NCI-H187 treated with DMSO at 0.1 percent for 48 hours (cell line): Measurements from ENCODE around the gene UBAC2.
"Not testable (repeated sequence)": the region's sequence is repeated elsewhere in the genome, so short reads cannot be mapped to it uniquely, and the experiment has no call there.

ENCODE experiments used
- DNase-seq: peaks from one replicate; lab custom pipeline; 2025; lab: John Stamatoyannopoulos, UW

The UBAC2 gene

DNA sequence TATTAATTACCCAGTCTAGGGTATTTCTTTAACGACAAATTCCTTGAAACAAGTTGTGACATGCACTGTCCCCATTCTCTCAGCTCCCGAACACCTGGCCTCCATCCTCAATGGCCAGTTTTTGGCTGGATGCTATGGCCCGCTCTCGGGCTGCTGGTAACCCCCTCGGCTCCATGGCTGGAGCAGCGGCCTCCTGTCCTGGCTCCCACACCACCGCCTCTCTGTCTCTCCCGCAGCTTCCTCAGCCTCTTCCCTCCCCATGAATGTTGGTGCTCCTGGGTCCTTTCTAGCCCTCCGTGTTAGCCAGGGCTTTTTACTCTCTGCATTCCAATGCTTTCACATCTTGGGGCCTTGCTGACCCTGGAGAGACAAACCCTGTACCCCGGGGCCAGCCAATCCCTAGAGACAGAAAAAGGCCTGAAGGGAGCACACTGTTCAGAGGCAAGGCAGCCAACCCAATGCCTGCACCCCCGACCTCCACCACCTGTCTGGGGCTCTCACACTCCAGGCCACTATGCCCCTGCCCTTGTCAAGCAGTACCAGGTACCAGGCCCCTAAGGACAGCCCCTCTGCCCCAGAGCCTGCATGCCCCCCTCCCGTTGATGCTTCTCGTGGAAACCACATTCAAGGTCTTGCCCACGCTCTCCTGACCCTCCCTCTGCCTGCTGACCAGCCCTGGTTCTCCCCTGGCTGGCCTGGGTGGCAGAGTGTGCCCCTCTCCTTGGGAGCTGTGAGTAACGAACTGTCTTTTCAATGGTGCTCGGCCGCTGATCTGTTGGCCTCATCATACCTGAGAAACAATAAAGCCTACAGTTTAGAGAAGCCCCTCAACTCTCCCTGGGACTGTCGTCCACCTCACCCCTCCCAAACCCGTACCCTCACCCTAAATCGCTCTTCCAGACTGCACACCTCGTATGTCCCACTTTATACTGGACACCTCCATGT is 193.4 kb downstream of the UBAC2 start:
- no peak for DNase-seq

DNA sequence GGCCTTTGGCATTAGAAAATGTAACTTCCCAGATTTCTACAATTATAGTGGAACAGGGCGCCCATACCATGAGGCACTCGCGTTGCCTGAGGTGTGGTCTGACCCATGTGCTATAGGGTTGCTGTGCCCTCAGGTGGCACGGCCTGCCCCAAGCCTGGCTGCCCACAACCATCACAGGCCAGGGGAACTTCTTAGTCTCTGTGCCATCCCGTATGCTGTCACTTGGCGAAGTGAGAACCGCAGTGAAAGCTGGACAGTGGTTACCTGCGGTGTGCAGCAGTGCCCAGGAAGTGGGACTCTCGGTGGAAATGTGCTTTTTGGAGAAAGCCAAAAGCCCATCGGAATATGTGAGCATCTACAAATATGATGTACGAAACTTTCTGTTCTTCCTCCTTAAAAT is 194.8 kb downstream of the UBAC2 start:
- DNase-seq, result no peak

DNA sequence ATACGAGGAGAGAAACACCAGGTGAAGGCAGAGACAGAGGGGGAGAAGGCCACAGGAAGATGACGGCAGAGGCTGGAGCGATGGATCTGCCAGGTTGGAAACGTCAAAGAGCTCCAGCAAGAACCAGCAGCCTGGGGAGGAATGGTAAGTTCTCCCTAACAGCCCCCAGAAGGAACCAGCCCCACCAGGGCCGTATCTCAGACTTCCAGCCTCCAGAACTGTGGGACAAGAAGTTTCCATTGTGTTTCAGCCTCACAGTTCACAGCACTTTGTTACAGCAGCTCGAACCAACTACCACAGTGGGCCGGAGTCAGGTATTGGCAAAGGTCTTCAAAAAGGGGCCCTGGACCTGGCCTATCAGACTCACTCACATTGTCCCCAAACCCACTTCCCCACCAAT is 195.8 kb downstream of the UBAC2 start:
- DNase-seq, result no peak

DNA sequence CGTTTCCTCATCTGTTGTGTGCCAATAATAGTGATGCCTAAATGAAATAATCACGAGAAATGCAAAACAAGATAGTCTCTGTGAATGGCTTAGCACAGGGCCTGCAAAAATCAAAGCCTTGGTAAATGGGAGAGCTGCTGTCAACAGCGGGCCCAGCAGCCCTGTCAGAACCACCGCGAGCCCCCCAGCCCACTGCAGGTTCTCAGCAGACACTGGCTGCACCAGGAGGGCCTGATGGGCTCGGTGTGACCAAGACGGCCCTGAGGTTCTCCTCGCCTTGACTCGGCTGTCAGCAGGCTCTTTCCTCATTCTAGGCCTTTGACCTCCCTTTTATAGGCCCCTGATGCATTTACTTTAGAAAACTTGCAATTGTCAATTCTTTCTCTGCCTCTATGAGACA is 197.4 kb downstream of the UBAC2 start:
- DNase-seq, result no peak

DNA sequence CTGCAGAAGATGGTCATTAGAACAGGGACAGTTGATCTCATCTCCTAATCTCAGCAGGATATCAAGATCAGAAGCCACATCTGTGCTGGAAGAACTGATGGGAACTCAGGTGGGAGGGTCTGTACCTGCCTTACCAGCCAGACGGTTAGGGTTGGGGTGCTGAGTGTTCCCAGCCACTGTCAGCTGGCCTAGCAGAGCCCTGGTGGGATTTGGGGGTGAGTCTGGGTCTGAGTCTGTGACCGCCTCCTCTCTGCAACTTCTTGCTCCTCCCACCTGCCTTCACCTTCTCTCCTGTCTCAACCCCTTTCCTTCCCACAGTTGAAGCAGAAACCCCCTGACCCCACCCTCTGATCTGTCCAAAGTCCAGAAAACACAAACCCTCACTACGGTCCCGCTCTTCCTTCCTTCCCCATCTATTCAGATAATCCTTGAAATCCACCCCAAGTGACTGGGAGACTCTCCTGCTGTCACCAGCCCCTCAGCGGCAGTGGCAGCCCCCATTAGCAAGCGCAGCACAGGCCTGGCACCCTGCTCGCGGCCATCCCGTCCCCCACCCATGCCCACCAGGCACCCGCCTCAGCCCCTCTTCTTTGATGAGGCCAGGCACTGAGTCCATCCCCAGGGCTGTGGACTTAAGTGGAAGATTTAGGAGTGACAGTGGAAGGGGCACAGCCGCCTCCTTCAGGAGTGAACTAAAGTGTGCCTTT is 198.4 kb downstream of the UBAC2 start:
- no peak for DNase-seq

DNA sequence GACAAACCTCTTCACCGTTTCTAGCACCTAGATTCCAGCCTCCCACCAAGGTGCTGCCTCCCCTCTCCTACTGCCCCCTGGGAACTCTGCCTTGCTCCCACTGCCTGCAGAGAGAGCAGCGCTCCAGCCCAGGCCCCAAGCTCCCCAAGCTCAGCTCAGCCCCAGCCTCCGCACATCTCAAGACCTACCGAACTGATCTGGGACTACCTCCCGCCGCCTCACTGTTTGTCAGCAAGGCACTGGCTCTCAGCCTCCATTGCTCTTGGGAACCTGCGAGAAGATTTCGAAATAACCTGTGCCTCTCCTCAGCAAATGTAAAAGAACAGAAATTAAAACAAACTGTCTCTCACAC is 198.9 kb downstream of the UBAC2 start:
- DNase-seq, result no peak

DNA sequence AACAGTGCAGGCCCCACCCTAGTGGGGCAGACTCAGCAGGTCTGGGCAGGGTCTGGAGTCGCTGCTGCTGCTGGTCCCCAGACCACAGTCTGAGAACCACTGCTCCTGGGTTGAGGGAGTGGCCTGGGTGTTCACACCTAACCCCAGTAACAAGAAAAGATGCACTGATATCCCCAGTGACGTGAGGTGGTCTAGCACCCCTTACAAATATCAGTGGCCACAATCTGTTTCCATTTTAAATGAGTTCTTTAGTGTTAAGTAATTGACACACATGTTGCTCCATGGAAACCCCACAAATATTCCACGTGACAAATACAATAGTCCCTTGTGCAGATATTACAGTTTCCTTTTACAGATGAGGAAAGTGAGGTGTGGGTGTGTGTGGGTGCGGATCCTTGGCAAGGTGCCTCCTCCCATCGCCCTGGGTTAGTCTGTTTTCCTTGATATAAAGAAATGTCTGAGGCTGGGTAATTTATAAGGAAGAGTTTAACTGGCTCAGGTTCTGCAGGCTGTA is 202.9 kb downstream of the UBAC2 start:
- DNase-seq, result no peak

DNA sequence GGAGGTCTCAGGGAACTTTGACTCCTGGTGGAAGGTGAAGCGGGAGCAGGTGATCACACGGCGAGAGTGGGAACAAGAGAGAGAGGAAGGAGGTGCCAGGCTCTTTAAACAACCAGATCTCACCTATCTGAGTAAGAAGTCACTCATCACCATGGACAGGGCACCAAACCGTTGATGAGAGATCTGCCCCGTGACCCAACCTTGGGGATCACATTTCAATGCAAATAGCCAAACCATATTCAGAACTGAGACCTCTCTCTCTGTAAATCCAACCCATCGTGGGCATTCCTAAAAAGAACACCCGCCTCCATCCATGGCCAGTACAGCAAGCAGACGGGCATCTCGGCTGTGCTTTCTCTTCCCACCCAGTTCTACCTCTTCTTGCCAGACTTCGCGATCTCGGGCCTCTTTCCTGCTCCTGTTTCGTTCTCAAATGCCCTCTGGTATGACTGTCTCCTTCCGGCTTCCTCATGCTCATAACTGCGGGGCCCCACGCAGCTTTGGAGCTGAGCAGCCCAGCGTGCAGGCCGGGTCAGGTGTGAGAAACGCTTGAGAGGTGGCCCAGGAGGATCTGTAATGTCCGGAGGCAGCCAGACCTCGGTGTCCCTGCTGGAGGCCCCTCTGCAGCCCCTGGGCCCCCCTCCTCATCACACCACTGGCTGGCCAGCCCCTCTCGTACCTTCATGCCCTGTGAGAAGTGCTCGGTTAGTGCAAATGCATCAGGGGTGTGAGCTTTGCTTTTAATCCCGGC is 203.5 kb downstream of the UBAC2 start:
- no peak for DNase-seq

DNA sequence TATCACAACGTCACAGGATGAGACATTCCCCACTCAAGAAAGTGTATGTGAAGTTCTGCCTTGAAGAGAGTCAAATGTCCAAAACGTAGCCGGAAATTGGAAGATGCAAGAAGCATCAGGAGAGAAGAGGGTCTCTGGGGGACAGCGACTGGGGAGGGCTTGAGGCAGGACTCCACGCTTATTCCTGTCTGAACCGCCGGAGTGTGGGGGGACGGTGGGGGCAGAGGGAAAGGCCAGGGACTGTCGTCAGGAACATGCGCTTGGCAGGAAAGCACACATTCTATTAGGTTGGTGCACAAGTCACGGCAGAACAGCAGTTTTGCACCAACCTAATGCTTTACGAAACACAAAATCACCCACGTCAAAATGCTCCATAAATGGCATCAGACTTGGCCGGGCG is 205.3 kb downstream of the UBAC2 start:
- DNase-seq, result no peak

DNA sequence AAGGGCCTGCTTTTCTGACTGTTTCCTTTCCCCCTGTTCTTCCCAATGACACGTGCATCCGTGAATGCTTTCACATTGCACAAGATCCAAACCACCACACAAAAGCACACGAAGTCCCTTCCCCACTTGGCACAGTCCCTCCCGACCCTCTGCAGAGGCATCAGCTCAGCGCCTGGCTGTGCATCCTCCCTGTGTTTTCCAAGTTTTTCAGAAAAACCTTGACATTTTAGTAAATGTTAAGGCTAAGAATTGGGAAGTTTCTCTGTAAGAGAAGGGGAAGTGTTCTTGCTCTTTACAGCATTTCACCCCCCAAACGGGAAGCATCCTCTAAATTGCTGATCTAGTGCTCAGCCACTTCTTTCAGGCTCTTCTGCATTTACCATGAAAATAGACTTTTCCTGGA is 206.1 kb downstream of the UBAC2 start:
- no peak for DNase-seq

DNA sequence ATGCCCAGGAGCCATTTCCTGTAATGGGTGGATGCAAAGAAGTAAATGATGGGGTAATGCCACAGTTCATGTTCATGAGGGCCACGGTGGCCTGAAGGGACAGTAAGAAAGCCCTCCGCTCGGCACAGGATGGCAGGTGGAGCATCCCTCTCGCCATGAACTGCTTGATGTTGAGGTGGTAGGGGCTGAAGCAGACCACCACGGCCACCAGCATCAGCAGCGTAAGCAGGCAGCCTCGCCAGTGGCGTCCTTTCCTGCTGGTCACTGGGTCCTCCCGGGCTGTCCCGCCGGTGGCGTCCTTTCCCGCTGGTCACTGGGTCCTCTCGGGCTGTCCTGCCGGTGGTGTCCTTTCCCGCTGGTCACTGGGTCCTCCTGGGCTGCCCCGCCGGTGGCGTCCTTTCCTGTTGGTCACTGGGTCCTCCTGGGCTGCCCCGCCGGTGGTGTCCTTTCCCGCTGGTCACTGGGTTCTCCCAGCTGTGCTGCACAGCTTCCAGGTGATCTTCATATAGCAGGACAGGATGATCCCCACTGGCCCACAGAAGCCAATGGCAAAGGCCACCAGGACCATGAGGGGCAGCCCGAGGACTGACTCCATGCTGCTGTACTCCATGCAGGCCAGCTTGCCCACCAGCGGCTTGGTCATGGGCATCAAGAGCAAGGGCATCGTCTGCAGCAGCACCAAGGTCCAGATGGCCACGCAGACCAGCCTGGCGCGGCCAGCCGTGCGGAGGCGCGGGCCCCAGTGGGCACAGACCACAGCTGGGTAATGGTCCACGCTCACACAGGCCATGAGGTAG is 207.4 kb downstream of the UBAC2 start:
- DNase-seq, result no peak

DNA sequence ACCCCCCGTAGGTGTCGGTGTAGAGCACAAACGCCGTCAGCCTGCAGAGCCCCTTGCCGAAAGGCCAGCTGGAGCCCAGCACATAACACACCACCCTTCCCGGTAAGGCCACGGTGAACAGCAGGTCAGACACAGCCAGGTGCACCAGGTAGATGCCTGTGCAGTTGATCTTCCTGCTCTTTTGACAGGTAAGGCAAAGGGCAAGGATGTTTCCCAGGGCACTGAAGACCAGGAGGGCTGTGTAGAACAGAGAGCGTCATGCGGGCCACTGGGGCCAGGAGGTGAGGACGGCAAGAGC is 208.0 kb downstream of the UBAC2 start:
- no peak for DNase-seq

DNA sequence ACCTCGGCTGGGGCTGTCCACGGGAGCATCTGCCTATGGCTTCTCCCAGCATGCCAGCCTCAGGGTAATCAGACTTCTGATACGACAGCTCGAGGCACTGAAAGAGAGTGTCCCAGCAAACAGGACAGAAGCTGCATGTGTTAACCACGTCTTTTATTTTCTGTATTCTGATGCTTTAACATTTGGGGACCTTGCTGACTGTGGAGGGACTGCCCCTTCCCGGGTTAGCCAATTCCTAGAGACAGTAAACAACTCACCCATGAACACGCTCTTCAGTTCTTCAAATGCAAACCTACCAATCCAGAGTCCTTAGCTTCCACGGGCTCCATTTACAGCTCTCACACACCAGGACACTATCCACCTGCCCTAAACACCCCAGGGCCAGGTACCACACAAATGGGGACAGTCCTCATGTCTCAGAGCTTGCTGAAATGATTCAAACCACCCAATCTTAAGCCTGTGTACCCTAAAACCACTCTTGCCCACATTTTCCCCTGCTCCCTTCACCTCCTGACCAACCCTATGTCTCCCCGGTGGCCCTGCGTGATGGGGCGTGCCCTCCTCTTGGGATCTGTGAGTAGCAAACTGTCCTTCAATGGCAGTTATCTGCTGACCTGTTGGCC is 208.9 kb downstream of the UBAC2 start:
- not testable (repeated sequence) for DNase-seq

DNA sequence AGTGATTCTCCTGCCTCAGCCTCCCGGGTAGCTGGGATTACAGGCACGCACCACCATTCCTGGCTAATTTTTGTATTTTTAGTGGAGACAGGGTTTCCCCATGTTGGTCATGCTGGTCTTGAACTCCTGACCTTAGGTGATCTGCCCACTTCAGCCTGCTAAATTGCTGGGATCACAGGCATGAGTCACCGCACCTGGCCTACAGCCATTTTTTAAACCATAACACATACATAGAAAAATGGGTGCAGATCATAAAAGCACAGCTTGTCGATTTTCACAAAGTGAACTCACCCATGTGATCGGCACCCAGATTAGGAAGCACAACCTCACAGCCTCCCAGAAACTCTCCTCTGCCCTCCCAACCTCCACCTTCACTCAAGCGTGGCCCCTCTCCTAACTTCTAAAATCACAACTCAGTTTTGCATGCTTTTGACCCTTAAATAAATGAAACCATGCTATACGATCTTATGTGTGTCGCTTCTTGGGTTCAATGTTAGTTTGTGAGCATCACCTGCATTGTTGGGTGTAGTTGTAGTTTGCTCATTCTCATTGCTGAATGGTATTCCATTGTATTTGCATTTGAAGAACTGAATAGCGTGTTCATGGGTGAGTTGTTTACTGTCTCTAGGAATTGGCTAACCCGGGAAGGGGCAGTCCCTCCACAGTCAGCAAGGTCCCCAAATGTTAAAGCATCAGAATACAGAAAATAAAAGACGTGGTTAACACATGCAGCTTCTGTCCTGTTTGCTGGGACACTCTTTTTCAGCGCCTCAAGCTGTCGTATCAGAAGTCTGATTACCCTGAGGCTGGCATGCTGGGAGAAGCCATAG is 210.2 kb downstream of the UBAC2 start:
- DNase-seq, result not testable (repeated sequence)

DNA sequence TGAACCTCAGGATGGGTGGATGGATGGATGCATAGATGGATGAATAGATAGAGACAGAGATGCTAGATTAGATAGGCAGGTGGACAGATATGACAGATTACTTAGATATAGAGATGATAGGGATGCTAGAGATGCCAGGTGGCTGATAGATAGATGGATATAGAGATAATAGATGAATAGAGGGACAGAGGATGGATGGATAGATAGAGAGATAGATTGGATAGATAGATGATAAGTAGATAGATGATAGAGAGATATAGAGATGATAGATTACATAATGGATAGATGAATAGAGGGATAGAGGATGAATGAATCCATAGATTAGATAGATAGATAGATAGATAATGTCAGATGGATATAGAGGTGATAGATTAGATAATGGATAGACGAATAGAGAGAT is 212.2 kb downstream of the UBAC2 start:
- DNase-seq, result no peak

DNA sequence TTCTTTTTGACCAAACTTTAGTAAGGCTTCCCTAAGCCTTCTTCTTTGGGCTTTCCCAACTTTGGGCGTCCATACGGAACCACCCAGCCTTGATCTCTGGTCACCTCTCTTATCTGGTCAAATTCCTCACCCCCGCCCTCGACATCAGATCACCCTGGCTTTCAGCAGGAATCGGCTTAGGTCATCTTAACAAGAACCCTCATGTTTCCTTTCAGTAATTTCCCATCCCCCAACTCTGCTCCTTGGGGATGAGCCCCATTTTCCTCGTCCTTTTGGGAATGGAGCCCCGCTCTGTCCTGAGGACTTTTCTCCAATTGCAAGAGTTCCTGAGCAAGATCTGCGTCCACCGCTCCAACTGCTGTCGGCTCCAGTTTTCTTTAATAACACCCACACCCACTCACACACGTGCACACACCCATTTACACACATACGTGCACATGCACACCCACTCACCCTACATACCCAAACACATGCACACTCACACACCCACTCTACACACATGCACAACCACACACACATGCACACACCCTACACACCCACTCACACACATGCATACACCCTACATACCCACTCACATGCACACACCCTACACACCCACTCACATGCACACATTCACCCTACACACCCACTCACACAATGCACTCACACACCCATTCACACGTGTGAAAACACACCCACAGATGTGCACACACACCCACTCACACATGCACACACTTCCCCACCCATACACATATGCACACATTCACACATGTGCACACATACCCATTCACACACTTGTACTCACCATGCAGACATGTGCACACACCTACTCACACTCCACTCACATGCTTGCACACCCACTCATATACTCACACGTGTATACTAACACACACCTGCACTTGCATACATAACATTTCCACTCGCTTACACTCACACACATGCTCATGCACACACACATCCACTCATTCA is 213.7 kb downstream of the UBAC2 start:
- DNase-seq, result no peak

DNA sequence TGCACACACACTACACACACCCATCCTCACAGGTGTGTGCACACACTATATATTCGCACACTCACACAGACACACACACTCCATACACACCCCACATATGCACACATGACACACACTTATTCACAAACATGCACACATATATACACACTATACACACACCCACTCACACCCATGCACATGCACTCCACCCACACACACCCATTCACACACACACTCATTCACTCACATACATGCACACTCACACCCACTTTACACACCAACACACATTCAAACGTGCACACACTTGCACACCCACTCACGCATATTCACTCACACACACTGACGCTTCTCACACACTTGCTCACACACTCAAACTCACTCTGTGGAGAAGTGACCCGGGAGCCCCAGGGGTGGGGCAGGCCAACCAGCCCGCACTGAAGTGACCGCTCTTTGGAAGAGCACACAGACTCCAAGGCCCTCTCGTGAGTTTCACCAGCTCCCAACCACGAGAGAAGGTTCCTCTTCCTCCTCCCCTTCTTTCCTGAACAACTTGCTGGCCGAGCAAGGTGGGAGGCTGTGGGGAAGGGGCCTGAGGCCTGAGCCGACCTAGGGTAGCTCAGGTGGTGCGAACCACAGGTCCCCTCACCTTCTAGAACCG is 214.5 kb downstream of the UBAC2 start:
- no peak for DNase-seq

DNA sequence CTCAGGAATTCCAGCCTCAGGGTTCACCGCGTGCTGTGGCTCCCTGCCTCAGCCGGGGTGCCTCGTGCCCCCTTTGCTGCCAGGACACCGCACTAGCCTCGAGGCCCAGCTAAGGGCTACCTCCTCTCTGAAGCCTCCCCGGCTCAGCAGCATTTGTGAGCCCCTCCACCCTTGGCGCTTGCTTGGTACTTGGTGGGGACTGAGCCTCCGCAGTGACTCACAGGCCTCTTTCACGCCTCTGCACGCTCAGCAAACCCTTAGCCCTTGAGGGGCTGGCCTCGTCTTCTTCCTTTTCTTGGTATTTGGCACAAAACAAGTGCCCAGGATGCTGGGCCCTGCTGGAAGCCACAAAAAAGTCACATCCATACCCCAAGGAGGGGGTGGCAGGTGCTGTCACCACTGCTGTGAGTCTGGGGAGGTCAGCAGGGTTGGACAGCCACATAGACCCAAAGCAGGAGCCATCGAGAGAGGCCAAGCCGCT is 215.2 kb downstream of the UBAC2 start:
- DNase-seq, result no peak
